Choroid plexus epithelial cell (primary cell): ENCODE measurements around the gene ROCK2.

Source experiments
- DNase-seq: peaks from one replicate; pipeline ENCODE4 v3.0.0-alpha.2; 2010; ENCODE audit warnings: low read depth
- H3K4me3 ChIP-seq: 2 replicates; pipeline ENCODE4 v1.5.1; 2011; ENCODE audit warnings: low read depth, mild to moderate bottlenecking, control low read depth, low read length, moderate library complexity
- CTCF ChIP-seq: conservative IDR thresholded peaks from 2 replicates; pipeline ENCODE4 v1.5.1; 2011; ENCODE audit warnings: low read depth, mild to moderate bottlenecking, control low read depth, inconsistent platforms, low read length, moderate library complexity

ROCK2 gene

DNA sequence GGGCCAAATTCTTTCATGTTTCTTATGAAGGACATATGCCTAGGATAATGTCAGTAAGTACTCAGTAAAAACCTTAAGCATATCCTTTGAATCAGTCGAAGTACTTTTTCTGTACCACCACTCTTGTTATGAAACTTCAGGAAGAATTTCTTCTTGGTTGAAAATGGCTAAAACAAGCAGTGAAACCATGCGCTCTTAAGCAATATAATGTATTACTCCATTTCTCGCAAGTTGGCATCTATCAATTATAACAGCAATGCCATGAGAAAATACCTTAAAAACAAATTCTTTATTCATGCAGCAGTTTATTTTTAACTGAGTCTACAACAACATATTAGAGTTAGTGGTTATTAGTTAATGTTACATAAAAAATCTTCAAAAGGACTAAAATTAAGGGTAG is 148.2 kb downstream of the ROCK2 start:
- TF ChIP-seq CTCF: no peak
- no peak for DNase-seq
- H3K4me3 ChIP-seq: no peak overlapping the region

- no peak for TF ChIP-seq CTCF
- no peak overlapping the region for H3K4me3 ChIP-seq
- DNase-seq: no peak
Observed at GRCh38 chr2:11187731-11188130, 156.7 kb downstream of the ROCK2 start.

- no peak overlapping the region for H3K4me3 ChIP-seq
- DNase-seq: peak; percentile 79
- no peak for TF ChIP-seq CTCF
Observed at GRCh38 chr2:11187083-11187619, 157.3 kb downstream of the ROCK2 start.

DNA sequence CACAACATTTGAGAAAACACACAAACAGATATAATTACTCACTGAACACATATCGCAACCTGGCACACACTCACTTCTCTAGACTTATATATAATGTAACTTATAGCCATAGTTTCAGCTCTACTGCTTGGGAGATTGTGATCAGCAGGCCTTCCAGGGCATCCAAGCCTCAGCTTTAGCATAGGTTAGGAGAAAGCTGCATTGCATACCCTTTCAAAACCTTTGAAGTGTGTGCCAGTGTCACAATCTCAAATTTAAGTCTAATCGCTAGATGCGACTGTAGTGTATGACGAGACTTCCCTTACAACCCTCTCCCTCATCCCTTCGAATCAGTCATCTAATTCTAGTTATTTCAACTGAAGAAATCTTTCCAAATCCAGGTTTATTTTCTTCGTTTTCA is 158.3 kb downstream of the ROCK2 start:
- no peak for DNase-seq
- no peak for TF ChIP-seq CTCF
- no peak overlapping the region for H3K4me3 ChIP-seq

DNA sequence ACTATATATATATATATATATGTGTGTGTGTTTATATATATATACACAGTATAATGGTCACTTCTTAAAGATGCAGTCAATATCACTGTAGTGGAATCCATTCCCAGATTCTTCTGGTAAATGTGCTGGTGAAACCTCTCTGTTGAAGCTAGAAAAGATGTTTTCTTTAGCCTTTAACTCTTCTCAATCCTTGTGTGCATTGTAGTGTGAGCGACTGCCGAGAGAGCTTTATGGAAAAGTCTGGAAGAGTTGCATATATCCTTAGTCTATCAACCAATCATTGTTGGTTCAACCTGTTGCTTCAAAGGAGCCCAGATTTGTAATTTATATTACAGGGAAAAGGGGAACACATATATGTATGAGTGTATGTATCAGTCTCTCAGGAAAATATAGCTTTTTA is 161.5 kb downstream of the ROCK2 start:
- no peak for TF ChIP-seq CTCF
- H3K4me3 ChIP-seq: no peak overlapping the region
- DNase-seq: no peak

- no peak for TF ChIP-seq CTCF
- DNase-seq: no peak
- H3K4me3 ChIP-seq: no peak overlapping the region
Observed at GRCh38 chr2:11180653-11181052, 163.8 kb downstream of the ROCK2 start.

GRCh38 chr2:11179899-11180298 is 164.5 kb downstream of the ROCK2 start:
- no peak overlapping the region for H3K4me3 ChIP-seq
- no peak for DNase-seq
- no peak for TF ChIP-seq CTCF
